Stomach (tissue), 9 donors: ENCODE results near the gene ALG11. TPM values are rescaled to one million over a fixed set of nuclear protein-coding genes. Genes with fewer than 3 reads are reported as not detected.
A peak's percentile ranks its signal among the peaks of the same experiment; 100 is the strongest.

Experiments used
- DNase-seq, 2 donors: peaks; one replicate each; pipeline versions ENCODE4 v3.0.0 to v3.0.0-alpha.2; 2013 to 2019
- H3K27ac ChIP-seq, 5 donors: fragments of 200-600 bp in 4 of 5; sonication (generic) in 4 of 5; one replicate each; pipeline ENCODE4 v1.5.1; 2013 to 2019; ENCODE audit warnings: mild to moderate bottlenecking in 1 of 5, moderate library complexity in 1 of 5
- H3K27me3 ChIP-seq, 3 donors: fragments of 200-600 bp; sonication (generic); one replicate each; pipeline ENCODE4 v1.5.1; 2017 to 2019; ENCODE audit warnings: mixed run types in 1 of 3
- H3K36me3 ChIP-seq, 4 donors: fragments of 200-600 bp; sonication (generic); 1 replicate in 3 of 4; 2 replicates in 1 of 4; pipeline ENCODE4 v1.5.1; 2016 to 2019
- H3K4me1 ChIP-seq, 4 donors: fragments of 200-600 bp; sonication (generic); one replicate each; pipeline ENCODE4 v1.5.1; 2016 to 2019
- H3K4me3 ChIP-seq, 4 donors: fragments of 200-600 bp; sonication (generic) in 3 of 4; one replicate each; pipeline ENCODE4 v1.5.1; 2016 to 2019; ENCODE audit warnings: mild to moderate bottlenecking in 1 of 4
- H3K9me3 ChIP-seq, 4 donors: fragments of 200-600 bp; sonication (generic); one replicate each; pipeline ENCODE4 v1.5.1; 2016 to 2019
- CTCF ChIP-seq, 7 experiments: fragments of 450-650 bp in 4 of 7; fragments of 200-600 bp in 3 of 7; sonication (generic) in 3 of 7; IDR thresholded peaks; one replicate each; pipeline ENCODE4 v1.5.1; 2016 to 2019; ENCODE audit warnings: antibody characterized with exemption in 7 of 7, control low read depth in 2 of 7, mild to moderate bottlenecking in 1 of 7
- EP300 ChIP-seq: sonication (generic); formaldehyde crosslinking; IDR thresholded peaks from one replicate; pipeline ENCODE4 v1.6.1; 2017; ENCODE audit warnings: antibody characterized with exemption
- POLR2A ChIP-seq, 4 donors: fragments of 450-650 bp; IDR thresholded peaks; one replicate each; pipeline ENCODE4 v1.6.1; 2016; ENCODE audit warnings: antibody characterized with exemption in 4 of 4, control low read depth in 2 of 4, mild to moderate bottlenecking in 1 of 4, moderate library complexity in 1 of 4
- POLR2AphosphoS5 ChIP-seq, 3 donors: sonication (generic); formaldehyde crosslinking; IDR thresholded peaks; one replicate each; pipeline ENCODE4 v1.6.1; 2016; ENCODE audit warnings: antibody characterized with exemption in 3 of 3
- WGBS, 5 donors: extraction: QIAGEN DNeasy Blood & Tissue Kit in 3 of 5; methylation state at CpG; one replicate each; pipeline versions ENCODE4 v1.1.5 to v1.1.7; 2013 to 2018; 5-methylcytosine and 5-hydroxymethylcytosine counted together
- intact Hi-C: fragments of 100-400 bp; cut with DNase I; formaldehyde crosslinking; loops from one replicate; pipeline ENCODE4 v1.15.1; 2023; ENCODE audit warnings: low total_unique reads
- polyA plus RNA-seq, 3 donors: library from polyadenylated mRNA; stranded (reverse); fragments of 200-250 nt; gene quantifications; one replicate each; pipeline ENCODE4 v1.2.3, GENCODE V29; 2013
- total RNA-seq, 5 donors: library from RNA; depleted of rRNA; stranded (reverse); fragments of >200 nt; gene quantifications; one replicate each; pipeline versions ENCODE4 v1.1.0 to v1.2.3, GENCODE V29; 2014 to 2016
- donor health status: healthy with polysubstance abuse.
- donor health status: Bipolar disorder and iron deficiency.
- donor health status: healthy.

Gene ALG11
- total and polyA plus RNA-seq, 8 donors, result 1.4 to 37.4 (median 6.2) TPM

- H3K4me1 ChIP-seq, result peaks cover 10 to 23% (median 15%) of the 10 kb centered on the region in 4 donors
- intact Hi-C loops, result loop anchor here (10.0 kb wide), 1 partner anchor 120 kb away; the partner anchor contains the start of gene NEK5
- H3K27ac ChIP-seq, result no peak overlapping the region
Measured at GRCh38 chr13:52004511-52005170, 7.6 kb upstream of the ALG11 start.

GRCh38 chr13:52005841-52006522 lies 6.2 kb upstream of the ALG11 start:
- intact Hi-C loops, result loop anchor here (10.0 kb wide), 1 partner anchor 119 kb away; the partner anchor contains the start of gene NEK5
- 83 to 94% (median 91%) methylated on average over 13 of the region's 13 CpGs for WGBS, 5 donors
- Histone ChIP-seq H3K4me1 (peaks cover 4 to 26% (median 11%) of the 10 kb centered on the region in 4 donors), H3K9me3 (no peaks in the 10 kb centered on the region), H3K27me3 (peaks cover 0 to 3% (median 0%) of the 10 kb centered on the region in 3 donors), H3K27ac (no peak overlapping the region), H3K4me3 (no peak overlapping the region), H3K36me3 (no peaks in the 10 kb centered on the region)
- DNase-seq, result no peak
- TF ChIP-seq EP300 (no peak), POLR2A (IDR thresholded peaks at IDR 0.05) (no peak), CTCF (IDR thresholded peaks at IDR 0.05) (no peak), POLR2AphosphoS5 (IDR thresholded peaks at IDR 0.05) (no peak)

More at GRCh38 chr13:52004511-52005170, 7.6 kb upstream of the ALG11 start:
- H3K4me3 ChIP-seq, result no peak overlapping the region
- H3K27me3 ChIP-seq, result no peaks in the 10 kb centered on the region
- TF ChIP-seq CTCF (IDR thresholded peaks at IDR 0.05), result no peak
- no peak for TF ChIP-seq POLR2A (IDR thresholded peaks at IDR 0.05)
- no peak for TF ChIP-seq POLR2AphosphoS5 (IDR thresholded peaks at IDR 0.05)
- no peak for TF ChIP-seq EP300
- DNase-seq, result no peak
- no peaks in the 10 kb centered on the region for H3K9me3 ChIP-seq
- H3K36me3 ChIP-seq, result no peaks in the 10 kb centered on the region
- WGBS, 5 donors, result 72 to 89% (median 77%) methylated on average over 7 of the region's 7 CpGs

- peaks cover 6 to 29% (median 15%) of the 10 kb centered on the region in 4 donors for H3K4me1 ChIP-seq
- DNase-seq, result peak in 1 of 2 donors; percentile 40
- no peaks in the 10 kb centered on the region for H3K9me3 ChIP-seq
- intact Hi-C loops, result loop anchor here (10.0 kb wide), 1 partner anchor 118 kb away; the partner anchor contains the start of gene NEK5
- peaks cover 0 to 7% (median 0%) of the 10 kb centered on the region in 3 donors for H3K27me3 ChIP-seq
- no peaks in the 10 kb centered on the region for H3K36me3 ChIP-seq
- 68 to 81% (median 78%) methylated on average over 8 of the region's 8 CpGs for WGBS, 5 donors
- no peak overlapping the region for H3K4me3 ChIP-seq
- TF ChIP-seq POLR2A (IDR thresholded peaks at IDR 0.05) (no peak), EP300 (no peak), POLR2AphosphoS5 (IDR thresholded peaks at IDR 0.05) (no peak), CTCF (IDR thresholded peaks at IDR 0.05) (no peak)
- no peak overlapping the region for H3K27ac ChIP-seq
Measured at GRCh38 chr13:52006523-52007245, 5.5 kb upstream of the ALG11 start.

- Histone ChIP-seq H3K4me1 (peaks cover 13 to 42% (median 34%) of the 10 kb centered on the region in 4 donors), H3K36me3 (no peaks in the 10 kb centered on the region), H3K4me3 (no peak overlapping the region), H3K27ac (no peak overlapping the region), H3K27me3 (peaks cover 0 to 7% (median 0%) of the 10 kb centered on the region in 3 donors), H3K9me3 (no peaks in the 10 kb centered on the region)
- intact Hi-C loops, result loop anchor here (10.0 kb wide), 1 partner anchor 115 kb away; the partner anchor contains the start of gene NEK5
- TF ChIP-seq EP300, result no peak
- no peak for TF ChIP-seq POLR2A (IDR thresholded peaks at IDR 0.05)
- no peak for TF ChIP-seq POLR2AphosphoS5 (IDR thresholded peaks at IDR 0.05)
- no peak for TF ChIP-seq CTCF (IDR thresholded peaks at IDR 0.05)
- WGBS, 5 donors, result 33 to 48% (median 37%) methylated on average over 6 of the region's 6 CpGs
- DNase-seq, result no peak
Measured at GRCh38 chr13:52009946-52010345, 2.3 kb upstream of the ALG11 start.
